NCI-H446 treated with DMSO at 0.1 percent for 48 hours (cell line): ENCODE results near the gene ROR1.
"Not testable (repeated sequence)": the region's sequence is repeated elsewhere in the genome, so short reads cannot be mapped to it uniquely, and the experiment has no call there.

Experiments used
- DNase-seq: peaks from one replicate; lab custom pipeline; 2025; lab: John Stamatoyannopoulos, UW

The ROR1 gene

DNA sequence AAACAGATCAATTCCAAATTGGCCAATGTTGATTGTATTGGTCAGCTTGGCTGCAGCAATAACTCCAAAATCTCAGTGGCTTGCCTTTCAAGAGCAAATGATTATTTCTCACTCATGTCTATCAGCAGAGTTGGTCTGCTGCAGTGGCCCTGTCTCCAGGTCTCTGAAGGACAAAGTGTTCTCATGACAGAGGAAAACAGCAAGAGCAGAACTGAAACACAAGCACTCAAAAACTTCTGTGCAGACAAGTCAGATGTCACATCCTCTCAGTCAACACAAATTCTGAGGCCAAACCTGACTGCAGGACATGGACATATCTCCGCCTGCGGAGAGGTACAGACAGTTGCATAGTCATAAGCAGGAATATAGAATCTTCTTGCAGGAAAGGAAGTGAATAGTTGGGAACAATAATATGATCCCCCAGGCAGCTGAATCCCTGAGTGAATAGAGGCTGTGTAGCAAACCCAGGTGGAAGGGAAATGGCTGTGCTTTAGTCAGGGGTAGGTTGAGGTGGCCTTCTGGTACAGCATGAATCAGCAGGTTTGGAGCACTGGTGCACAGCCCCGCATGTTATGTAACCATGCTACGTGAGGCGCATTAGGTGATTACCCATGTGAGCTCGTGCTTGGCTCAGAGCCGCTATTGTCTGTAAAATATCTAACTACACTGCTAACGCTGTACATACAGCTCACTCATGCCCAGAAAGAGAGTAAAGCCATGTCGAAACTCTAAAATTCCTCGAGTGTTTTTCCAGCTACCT, 412.5 kb downstream of the ROR1 start:
- DNase-seq = no peak

GRCh38 chr1:64186898-64187280, 413.1 kb downstream of the ROR1 start:
- DNase-seq = no peak

- DNase-seq = no peak
Observed at GRCh38 chr1:64187646-64188045, 413.8 kb downstream of the ROR1 start.

- DNase-seq = no peak
Observed at GRCh38 chr1:64192290-64192689, 418.5 kb downstream of the ROR1 start.

- no peak for DNase-seq
Observed at GRCh38 chr1:64194168-64195080, 420.6 kb downstream of the ROR1 start.

GRCh38 chr1:64195081-64195395, 421.2 kb downstream of the ROR1 start:
- no peak for DNase-seq

GRCh38 chr1:64196074-64196870, 422.5 kb downstream of the ROR1 start:
- DNase-seq = no peak

DNA sequence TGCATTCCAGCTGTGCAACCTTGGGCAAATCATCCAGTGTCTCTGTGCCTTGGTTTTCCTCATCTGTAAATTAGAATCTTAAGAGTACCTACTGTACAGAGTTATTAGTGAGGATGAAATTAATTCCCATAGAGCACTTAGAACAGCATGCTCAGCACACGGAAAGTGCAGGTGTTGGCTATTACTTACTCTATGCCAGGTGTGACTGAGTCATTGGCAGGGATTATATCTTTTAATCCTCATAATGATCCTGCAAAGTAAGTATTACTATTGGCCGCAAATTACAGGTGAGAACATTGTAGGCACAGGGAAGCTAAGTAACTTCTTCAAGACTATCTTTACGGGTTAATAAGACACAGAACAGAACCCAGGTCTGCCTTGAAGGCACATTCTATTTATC, 423.3 kb downstream of the ROR1 start:
- DNase-seq = no peak

GRCh38 chr1:64199154-64199553, 425.3 kb downstream of the ROR1 start:
- no peak for DNase-seq

DNA sequence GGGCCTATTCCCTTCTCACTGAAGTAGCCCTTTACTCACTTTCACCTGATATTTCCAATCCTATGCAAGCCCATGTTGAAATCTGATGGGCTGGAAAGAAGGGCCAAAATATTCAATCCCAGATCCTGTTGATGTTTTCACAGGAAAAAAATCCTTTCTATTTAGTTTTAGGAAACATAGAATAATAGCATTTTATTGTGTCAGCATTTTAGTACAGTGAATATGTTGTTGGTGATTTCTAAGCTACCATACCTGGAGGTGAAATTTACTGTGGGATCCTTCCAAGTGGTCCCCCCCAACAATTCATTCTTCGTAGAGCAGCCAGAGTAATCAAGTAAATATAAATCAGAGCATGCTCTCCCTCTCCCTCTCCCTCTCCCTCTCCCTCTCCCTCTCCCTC, 426.2 kb downstream of the ROR1 start:
- DNase-seq = no peak

DNA sequence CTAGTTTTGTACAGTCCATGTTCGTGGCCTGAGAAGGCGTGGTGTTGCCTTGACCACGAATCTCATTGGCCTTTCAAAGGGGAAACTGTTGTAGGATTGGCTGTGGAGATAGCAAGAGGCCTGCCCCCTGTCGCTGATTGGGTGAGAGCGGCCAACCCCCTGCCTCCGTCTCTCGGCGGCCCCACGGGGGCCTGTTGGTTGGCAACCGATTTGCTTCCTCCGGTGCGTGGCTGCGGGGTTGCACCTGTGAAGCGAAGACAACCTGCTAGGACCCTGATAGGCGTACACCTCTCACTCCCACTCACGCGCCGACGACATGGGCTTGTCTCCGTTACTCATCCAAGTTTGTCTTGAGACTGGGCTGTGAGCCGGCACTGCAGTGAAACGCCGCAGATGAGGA, 429.6 kb downstream of the ROR1 start, which contains the start of gene UBE2U:
Gene UBE2U (plus strand): TSS at position 204 of the 400 bp plus-strand sequence. CDS start 428 bp downstream, outside the sequence.
- DNase-seq = no peak

- DNase-seq = no peak
Observed at GRCh38 chr1:64209221-64209620, 435.4 kb downstream of the ROR1 start.

- DNase-seq = no peak
Observed at GRCh38 chr1:64212031-64212430, 438.2 kb downstream of the ROR1 start.

- DNase-seq = peak; percentile 24
Observed at GRCh38 chr1:64215576-64215975, 441.8 kb downstream of the ROR1 start.

DNA sequence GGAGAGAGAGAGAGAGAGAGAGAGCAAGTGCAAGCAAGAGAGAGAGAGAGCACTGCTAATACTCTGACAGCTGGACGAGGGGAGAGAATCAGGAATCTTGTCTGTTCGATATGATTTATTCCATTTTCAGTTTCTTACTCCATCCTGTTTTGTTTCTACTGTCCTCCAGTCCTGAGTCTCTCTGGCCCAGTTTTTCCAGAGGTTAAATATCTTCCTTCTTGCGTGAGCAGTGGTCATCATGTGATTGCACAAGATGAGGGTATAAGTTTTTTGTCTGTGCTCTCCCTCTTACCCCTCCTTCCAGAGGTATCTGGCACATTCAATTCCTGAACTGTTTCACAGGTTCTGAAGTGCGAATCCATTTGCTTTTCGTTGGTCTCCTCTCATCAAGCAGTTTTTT, 446.4 kb downstream of the ROR1 start:
- no peak for DNase-seq

DNA sequence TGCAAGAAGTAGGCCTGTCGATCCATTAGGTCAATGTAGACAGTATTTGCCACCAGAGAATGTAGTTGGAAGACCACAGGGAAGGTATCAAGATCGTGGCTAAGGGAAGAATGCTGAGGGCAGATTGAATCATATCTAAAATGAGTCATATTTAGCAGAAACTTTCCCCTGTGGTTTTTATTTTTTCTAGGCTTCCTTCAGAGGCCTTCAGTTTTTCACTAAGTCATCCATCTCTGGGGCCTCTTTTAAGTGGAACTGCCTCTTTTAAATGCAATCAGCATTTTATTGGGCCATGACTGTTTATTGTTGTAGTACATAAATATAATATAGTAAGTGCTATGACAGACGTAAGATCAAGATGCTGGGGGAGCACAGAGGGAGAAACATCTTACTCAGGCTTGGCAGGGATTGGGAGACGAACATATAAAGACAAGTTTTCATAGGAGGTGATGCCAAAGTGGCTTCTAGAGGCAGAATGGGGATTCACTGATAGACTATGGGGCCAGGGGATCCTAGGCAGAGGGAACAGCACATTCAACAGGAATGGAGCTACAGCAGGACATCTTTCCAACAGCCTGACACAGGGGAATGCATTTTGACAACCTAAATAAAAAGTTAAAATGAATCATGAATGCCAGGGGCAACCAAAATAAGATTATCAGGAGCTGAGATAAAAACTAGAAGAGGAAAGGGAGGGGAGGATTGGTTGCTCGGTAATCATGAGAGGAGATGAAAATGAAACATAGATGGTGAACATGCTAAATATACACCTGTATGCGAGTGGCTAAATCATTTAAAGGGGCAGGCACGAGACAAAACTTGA, 449.7 kb downstream of the ROR1 start:
- no peak for DNase-seq

- not testable (repeated sequence) for DNase-seq
Observed at GRCh38 chr1:64224236-64224635, 450.4 kb downstream of the ROR1 start.

DNA sequence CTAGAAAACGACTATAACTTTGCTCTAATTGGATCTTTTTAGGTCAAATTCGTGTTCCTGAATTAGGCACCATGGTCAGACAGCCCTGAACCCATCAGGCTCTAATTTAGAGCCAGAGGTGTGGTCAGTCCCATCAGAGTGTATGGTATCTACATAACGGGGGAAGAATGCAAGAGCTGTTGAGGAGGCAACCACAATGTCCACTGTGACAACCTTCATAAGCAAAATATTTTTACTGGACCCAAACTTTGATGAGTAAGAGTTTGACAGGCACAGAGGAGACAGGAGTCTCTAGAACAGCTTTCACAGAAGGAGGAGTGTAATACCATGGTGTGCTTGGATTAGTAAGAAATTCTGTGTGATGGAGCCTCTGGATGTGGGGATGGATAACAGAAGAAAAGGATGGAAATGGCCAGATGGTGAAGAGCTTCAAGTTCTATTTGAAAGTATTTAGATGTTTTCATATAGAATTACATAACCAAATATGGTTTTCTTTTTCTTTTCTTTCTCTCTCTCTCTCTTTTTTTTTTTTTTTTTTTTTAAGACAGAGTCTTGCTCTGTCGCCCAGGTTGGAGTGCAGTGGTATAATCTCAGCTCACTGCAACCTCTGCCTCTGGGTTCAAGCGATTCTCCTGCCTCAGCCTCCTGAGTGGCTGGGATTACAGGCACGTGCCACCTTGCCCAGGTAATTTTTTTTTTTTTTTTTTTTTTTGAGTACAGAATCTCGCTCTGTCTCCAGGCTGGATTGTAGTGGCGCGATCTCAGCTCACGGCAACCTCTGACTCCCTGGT, 454.5 kb downstream of the ROR1 start:
- no peak for DNase-seq

DNA sequence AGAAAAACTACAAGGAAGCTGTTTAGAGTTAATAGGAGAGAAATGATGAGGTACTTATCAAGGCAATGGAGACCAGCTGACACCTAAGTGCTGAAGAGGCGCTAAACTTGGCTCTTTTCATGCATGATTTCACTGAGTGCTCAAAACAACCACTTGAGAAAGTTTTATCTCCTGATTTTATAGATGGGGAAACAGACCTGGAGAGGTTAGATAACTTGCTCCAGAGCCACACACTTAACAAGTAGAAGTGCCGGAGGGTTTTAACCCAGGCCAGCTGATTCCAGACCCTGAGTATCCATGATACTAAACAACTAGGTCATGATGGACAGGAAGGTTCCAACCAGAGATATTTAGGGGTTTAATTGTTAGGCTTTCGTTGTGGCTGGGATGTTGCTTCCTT, 455.5 kb downstream of the ROR1 start:
- DNase-seq = no peak
